Duodenal mucosa (tissue), 2 donors: Measurements from ENCODE around the gene PTPRG.

Experiments
- H3K27ac ChIP-seq: one replicate; pipeline ENCODE4 v1.7.0; 2013; ENCODE audit warnings: low read depth, low read length
- H3K27me3 ChIP-seq, 2 donors: one replicate each; pipeline ENCODE4 v1.7.0; 2013; ENCODE audit warnings: low read length in 2 of 2, control low read depth in 1 of 2; ENCODE audit not compliant: insufficient read depth in 2 of 2, control insufficient read depth in 1 of 2
- H3K36me3 ChIP-seq, 2 donors: one replicate each; pipeline ENCODE4 v1.7.0; 2013; ENCODE audit warnings: low read length in 2 of 2, control low read depth in 1 of 2; ENCODE audit not compliant: insufficient read depth in 2 of 2, control insufficient read depth in 1 of 2
- H3K4me1 ChIP-seq, 2 donors: one replicate each; pipeline ENCODE4 v1.7.0; 2013; ENCODE audit warnings: low read length in 2 of 2, control low read depth in 1 of 2; ENCODE audit not compliant: insufficient read depth in 2 of 2, control insufficient read depth in 1 of 2
- H3K4me3 ChIP-seq, 2 donors: one replicate each; pipeline ENCODE4 v1.7.0; 2013; ENCODE audit warnings: low read length in 2 of 2, low read depth in 1 of 2
- H3K9ac ChIP-seq, 2 donors: one replicate each; pipeline ENCODE4 v1.7.0; 2013; ENCODE audit warnings: low read length in 2 of 2, low read depth in 1 of 2
- H3K9me3 ChIP-seq, 2 donors: one replicate each; pipeline ENCODE4 v1.7.0; 2013; ENCODE audit warnings: low read length in 2 of 2, control low read depth in 1 of 2; ENCODE audit not compliant: control insufficient read depth in 1 of 2

The PTPRG gene

DNA sequence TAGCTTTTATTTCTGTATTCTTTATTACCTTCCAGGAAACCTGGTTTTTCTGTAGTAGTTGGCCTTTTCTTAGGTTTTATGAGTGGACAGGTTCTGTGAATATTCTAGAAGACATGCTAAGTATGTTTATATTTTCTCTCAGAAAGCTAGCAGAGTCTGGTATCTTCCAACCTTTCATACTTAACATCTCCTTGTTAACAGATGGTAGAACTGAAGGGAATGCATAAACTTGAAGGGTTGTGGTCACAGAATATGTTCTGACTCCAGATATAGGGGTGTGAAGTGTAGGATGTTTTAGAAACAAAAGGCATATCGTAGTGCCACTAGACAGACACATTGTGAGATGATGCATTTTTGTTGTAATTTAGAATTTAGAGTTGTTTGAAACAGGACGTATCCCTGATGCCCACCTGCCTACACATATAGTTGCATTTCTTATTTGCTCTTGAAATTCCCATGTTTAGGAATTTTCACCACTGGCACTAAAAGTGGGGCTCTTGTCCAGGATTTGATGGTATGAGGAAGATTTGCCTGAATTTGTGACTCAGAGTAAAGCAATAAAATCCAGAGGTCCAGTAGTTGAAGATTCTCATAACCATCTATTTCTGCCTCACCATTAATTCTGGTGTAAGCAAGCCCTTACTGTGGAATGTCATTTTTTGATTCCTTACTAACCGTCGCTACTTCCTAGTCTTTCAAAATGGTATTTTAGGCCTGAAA is 537.4 kb downstream of the PTPRG start:
- Histone ChIP-seq H3K9ac (no peak overlapping the region), H3K9me3 (no peaks in the 10 kb centered on the region), H3K27ac (no peak overlapping the region), H3K4me3 (no peak overlapping the region), H3K27me3 (no peaks in the 10 kb centered on the region), H3K4me1 (no peaks in the 10 kb centered on the region), H3K36me3 (no peaks in the 10 kb centered on the region)

DNA sequence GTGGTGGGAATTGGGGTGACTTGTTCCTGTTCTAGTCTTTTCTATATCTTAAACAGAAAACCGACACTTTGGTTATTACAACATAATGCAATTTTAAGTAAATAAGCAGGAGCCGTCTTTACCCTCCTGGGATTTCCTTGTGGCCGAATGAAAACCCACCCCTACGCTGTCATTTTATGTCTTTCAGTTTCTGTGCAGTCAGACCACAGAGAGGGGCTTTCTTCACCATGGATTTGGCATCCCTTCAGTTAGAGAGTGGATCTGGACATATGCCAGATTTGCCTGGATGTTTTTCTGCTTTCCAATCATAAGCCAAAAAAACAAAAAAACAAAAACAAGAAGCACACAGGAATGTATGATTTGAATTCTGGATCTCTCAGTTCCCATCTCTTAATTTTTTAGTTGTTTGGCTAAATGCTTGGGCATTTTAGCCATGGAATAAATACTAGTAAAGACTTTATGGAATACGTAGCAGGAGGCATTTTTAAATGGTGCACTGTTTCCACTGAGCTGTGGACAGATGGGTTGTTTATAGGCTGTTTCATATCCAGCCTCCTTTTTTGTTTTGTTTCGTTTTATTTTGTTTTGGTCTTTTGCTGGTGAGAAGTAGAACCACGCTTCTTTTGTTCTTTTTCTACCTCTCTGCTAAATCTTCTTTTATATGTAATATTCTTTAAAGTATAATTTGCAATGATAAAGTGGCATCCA is 539.1 kb downstream of the PTPRG start:
- no peak overlapping the region for H3K4me3 ChIP-seq
- no peak overlapping the region for H3K9ac ChIP-seq
- H3K27me3 ChIP-seq, result no peaks in the 10 kb centered on the region
- no peaks in the 10 kb centered on the region for H3K4me1 ChIP-seq
- H3K9me3 ChIP-seq, result no peaks in the 10 kb centered on the region
- H3K27ac ChIP-seq, result no peak overlapping the region
- H3K36me3 ChIP-seq, result no peaks in the 10 kb centered on the region

DNA sequence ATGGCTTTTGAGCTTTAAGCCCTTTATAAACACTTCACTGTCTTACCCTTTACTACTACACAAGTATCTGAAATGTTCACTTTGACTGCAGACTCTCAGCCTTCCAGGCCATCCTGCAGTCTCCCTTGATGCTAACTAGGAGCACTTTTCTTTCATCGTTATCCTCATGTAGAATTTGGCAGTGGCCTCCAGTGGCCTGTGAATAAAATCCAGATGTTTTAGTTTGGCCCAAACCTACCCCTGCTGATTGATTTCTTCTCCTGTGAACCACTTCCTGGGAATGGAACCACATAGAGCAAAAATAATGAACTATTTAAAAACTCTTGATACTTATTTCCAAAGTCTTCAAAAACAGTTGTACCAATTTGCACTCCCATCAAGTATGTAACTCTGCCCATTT is 540.1 kb downstream of the PTPRG start:
- Histone ChIP-seq H3K27me3 (no peaks in the 10 kb centered on the region), H3K36me3 (no peaks in the 10 kb centered on the region), H3K9ac (no peak overlapping the region), H3K4me1 (no peaks in the 10 kb centered on the region), H3K9me3 (no peaks in the 10 kb centered on the region), H3K4me3 (no peak overlapping the region), H3K27ac (no peak overlapping the region)

DNA sequence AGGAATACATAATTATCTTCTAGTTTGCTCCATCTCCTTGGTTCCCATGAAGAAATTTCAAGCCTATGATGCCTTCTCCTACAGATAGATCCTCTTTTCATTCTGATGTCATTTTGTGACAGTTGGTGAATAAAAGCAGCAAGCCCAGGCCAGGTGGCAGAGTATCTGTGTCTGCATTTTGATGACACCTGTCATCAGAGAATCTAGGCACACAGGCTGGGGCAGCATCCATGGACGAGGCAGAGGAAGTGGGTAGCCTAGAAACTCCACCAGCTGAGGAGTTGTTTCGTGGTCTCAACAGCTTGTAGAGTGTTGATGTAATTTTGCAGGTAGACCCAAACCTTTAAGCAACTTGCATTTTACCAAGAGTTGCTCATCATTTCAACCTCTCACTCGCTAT is 542.2 kb downstream of the PTPRG start:
- Histone ChIP-seq H3K9me3 (no peaks in the 10 kb centered on the region), H3K27ac (no peak overlapping the region), H3K27me3 (no peaks in the 10 kb centered on the region), H3K9ac (no peak overlapping the region), H3K4me3 (no peak overlapping the region), H3K4me1 (no peaks in the 10 kb centered on the region), H3K36me3 (no peaks in the 10 kb centered on the region)

DNA sequence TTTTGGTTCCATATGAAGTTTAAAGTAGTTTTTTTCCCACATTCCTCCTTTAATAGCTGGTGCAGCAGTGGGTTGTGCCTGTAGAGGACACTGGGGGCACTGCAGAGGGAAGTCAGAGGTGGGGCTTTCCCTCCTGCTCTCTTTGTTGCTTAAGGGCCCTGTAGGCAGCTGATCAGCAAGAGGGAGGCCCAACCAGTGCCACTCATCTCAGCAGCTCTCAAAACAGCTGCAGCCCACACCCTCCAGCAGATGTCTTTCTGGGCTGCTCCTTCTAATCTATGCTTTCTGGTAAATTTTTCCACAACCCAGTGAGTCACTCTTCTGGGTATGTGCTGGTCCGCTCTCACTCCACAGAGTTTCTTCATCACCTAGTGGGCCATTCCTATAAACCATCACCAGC is 548.2 kb downstream of the PTPRG start:
- Histone ChIP-seq H3K9ac (no peak overlapping the region), H3K4me1 (no peaks in the 10 kb centered on the region), H3K9me3 (no peaks in the 10 kb centered on the region), H3K27ac (no peak overlapping the region), H3K4me3 (no peak overlapping the region), H3K36me3 (no peaks in the 10 kb centered on the region), H3K27me3 (no peaks in the 10 kb centered on the region)

DNA sequence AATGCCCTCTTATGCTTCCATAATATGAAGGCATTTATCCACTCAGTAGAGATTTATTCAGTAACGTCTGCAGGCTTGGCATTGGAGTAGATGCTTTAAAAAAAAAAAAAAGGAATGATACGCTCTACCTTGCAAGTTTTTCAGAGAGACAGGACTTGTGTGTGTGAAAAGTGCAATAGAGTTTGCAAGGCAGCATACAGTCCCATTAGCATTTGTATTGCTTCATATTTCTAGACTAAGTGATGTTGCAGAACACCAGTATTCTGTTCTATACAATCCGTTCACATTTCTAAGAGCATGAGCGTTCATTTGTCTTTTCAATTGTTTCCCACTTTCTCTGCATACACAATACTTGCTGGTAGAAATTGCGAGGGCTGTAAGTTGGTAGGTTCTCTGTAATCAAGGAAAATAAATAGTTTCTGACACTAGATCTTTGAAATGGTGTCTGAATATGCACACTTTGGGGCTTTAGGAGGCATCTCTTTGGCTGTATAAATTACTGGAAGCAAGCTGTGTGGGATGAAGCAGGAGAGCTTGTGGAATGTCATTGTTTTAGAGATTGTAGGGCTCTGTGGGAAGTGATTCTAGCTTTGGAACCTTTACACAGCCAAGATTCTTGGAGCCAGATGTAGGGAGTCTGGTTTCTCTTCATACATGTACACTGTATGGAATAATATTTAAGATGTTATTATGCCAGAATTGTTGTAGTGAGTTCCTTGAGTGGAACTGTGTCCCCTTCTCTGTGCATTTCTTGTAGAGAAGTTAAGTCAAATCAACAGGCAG is 549.3 kb downstream of the PTPRG start:
- H3K9ac ChIP-seq, result no peak overlapping the region
- H3K4me3 ChIP-seq, result no peak overlapping the region
- H3K9me3 ChIP-seq, result no peaks in the 10 kb centered on the region
- no peaks in the 10 kb centered on the region for H3K27me3 ChIP-seq
- no peaks in the 10 kb centered on the region for H3K36me3 ChIP-seq
- H3K27ac ChIP-seq, result no peak overlapping the region
- H3K4me1 ChIP-seq, result no peaks in the 10 kb centered on the region

DNA sequence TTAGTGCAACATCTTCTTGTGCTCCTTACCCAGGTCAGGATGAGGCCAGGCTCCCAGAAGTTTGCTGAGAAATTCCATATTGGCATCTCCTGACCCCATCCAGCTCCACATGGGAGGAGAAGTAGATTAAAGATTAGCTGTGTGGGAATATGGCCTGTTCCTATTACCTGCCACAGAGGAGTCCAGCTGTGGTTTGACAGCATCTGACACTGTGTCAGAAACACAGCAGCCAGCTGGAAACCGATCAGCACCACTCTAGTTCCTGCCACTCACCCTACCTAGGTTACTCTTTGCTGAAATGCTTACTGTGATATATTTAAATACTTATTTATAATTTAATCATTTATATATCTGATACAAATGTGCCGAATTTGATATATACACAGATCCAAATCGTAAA is 551.7 kb downstream of the PTPRG start:
- Histone ChIP-seq H3K9me3 (no peaks in the 10 kb centered on the region), H3K36me3 (no peaks in the 10 kb centered on the region), H3K9ac (no peak overlapping the region), H3K27ac (no peak overlapping the region), H3K27me3 (no peaks in the 10 kb centered on the region), H3K4me3 (no peak overlapping the region), H3K4me1 (no peaks in the 10 kb centered on the region)

DNA sequence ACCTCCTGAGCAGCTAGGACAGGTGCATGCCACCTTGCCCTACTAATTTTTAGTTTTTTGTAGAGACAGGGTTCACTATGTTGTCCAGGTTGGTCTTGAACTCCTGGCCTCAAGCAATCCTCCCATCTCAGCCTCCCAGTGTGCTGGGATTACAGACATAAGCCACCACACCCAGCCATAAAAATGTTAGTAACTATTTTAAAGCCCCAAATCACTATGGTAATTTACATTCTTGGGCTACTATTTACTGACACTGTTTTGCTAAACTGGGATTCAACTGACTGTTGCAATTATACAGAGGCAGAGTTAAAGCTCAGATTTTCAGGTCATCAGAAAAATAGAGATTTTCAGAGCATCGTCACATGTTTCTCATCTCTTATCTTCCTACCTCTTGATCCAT is 553.4 kb downstream of the PTPRG start:
- H3K4me1 ChIP-seq, result no peaks in the 10 kb centered on the region
- H3K4me3 ChIP-seq, result no peak overlapping the region
- no peaks in the 10 kb centered on the region for H3K9me3 ChIP-seq
- H3K36me3 ChIP-seq, result no peaks in the 10 kb centered on the region
- no peak overlapping the region for H3K9ac ChIP-seq
- H3K27me3 ChIP-seq, result no peaks in the 10 kb centered on the region
- H3K27ac ChIP-seq, result no peak overlapping the region

DNA sequence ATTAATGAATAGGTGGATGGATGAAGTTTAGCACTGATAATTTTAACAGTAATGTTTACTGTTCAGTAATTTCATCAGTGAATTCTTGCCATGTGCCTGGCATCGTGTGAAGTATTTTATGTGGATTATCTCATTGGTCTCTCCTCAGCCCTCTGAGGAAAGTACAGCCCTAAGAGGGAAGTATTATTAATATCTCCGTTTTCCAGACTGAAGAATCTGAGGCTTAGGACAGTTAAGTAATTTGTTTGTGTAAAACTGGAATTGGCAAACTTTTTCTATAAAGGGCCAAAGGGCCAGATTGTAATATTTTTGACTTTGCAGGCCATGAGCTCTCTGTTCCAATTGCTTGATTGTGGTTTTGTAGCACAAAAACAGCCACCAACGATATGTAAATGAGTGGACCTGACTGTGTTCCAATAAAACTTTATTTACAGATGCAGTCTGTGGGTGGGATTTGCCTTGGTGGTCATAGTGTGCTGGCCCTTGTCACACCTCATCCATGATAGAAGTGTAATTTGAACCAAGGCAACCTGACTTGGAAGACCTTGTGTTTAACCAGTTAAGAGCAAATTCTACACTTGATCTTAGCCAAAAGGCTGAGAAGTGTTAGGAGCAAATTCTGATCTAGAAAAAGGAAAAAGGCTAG is 556.7 kb downstream of the PTPRG start:
- Histone ChIP-seq H3K4me1 (no peaks in the 10 kb centered on the region), H3K36me3 (no peaks in the 10 kb centered on the region), H3K9ac (no peak overlapping the region), H3K27ac (no peak overlapping the region), H3K9me3 (peaks cover 0 to 3% of the 10 kb centered on the region in 2 donors), H3K27me3 (no peaks in the 10 kb centered on the region), H3K4me3 (no peak overlapping the region)

DNA sequence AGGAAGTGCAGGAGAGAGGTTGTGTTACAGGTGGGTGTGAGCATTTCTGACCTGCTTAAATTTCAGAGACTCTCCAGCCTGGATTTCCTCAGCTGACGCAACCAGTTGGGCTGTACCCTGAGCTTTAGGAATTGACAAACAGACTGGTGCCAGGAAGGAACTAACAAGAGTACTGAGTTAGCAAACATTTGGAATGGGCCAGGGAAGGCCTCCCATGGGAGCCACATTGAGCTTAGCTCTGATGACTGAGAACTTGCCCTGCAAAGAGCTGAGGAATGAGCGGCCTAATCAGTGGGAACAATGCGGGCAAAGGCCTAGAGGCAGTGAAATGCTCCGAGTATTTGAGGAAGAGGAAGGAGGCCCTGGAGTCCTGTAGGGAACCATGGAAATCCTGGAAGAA is 557.8 kb downstream of the PTPRG start:
- H3K27ac ChIP-seq, result no peak overlapping the region
- no peak overlapping the region for H3K9ac ChIP-seq
- peaks cover 0 to 3% of the 10 kb centered on the region in 2 donors for H3K9me3 ChIP-seq
- no peaks in the 10 kb centered on the region for H3K4me1 ChIP-seq
- H3K4me3 ChIP-seq, result no peak overlapping the region
- no peaks in the 10 kb centered on the region for H3K27me3 ChIP-seq
- no peaks in the 10 kb centered on the region for H3K36me3 ChIP-seq
